NCI-H2081 treated with DMSO at 0.1 percent for 48 hours (cell line): ENCODE results near the gene SHISA9.
"Not testable (repeated sequence)": the region's sequence is repeated elsewhere in the genome, so short reads cannot be mapped to it uniquely, and the experiment has no call there.

Source experiments
- DNase-seq: peaks from one replicate; lab custom pipeline; 2025; lab: John Stamatoyannopoulos, UW

Gene SHISA9

GRCh38 chr16:12901597-12902461 lies at the start of gene SHISA9:
Gene SHISA9, plus strand, starts transcription at chr16:12901598.
- no peak for DNase-seq

- no peak for DNase-seq
These were observed 47.4 kb upstream of the SHISA9 start for GRCh38 chr16:12853972-12854371.

GRCh38 chr16:12857435-12857834 lies 44.0 kb upstream of the SHISA9 start:
- not testable (repeated sequence) for DNase-seq

- no peak for DNase-seq
These were observed 39.1 kb upstream of the SHISA9 start for GRCh38 chr16:12862327-12862726.

- DNase-seq, result no peak
These were observed 38.5 kb upstream of the SHISA9 start for GRCh38 chr16:12862941-12863340.

GRCh38 chr16:12866981-12867551 lies 34.3 kb upstream of the SHISA9 start:
- DNase-seq, result no peak

DNA sequence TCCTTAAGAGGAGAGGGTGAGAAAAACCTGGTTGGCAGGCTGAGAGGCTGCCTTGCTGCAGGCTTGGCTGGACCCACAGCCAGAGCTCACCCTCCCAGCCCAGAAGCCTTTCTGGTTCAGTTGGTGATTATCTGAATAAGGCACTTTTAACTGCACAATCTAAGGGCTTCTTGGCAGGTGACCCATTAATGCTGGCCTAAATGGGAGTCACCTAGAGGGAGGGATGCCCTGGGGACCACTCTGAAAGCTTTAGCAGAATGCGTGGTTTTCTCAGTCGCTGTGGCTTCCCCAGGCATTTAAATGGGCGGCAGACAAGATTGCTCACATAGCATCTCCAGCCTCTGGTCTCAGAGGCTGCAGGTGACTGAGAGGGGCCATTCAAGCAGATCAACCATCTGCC lies 33.2 kb upstream of the SHISA9 start:
- DNase-seq, result no peak

DNA sequence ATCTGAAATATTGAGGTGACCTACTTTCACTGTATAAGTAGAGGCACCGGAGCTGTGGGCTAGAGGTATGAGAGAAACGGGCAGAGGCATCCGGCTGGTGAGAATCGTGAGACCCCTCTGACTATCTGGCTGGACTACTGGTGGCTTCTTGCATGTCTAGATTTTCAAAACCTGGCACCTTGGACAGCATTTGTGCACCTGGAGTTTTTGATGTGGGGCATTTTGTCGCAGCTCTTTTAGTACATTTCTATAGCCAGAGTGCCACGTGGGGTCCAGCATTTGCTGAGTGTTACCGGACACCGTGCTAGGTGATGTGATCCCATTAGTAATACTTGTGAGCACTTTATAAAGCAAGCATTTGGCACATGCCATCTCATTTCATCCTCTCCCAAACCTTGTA lies 32.6 kb upstream of the SHISA9 start:
- no peak for DNase-seq

GRCh38 chr16:12869698-12870427 lies 31.5 kb upstream of the SHISA9 start:
- no peak for DNase-seq

DNA sequence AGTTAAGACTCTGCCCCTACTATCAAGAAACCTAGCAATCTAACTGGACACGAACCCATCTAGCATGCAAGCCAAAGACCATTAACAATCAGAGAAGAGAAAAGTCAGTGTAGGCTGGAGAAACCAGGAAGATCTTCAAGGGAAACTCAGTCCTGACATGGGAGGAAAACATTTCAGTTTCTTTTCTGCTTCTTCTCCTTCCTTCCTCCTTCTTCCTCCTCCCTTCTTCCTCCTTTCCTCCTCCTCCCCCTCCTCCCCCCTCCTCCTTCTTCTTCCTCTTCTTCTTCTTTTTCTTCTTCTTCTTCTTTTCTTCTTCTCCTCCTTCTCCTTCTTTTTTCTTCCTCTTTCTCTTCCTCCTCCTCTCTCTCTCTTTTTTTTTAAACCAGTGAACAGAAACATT lies 29.6 kb upstream of the SHISA9 start:
- DNase-seq, result no peak

GRCh38 chr16:12874186-12874585 lies 27.2 kb upstream of the SHISA9 start:
- no peak for DNase-seq

DNA sequence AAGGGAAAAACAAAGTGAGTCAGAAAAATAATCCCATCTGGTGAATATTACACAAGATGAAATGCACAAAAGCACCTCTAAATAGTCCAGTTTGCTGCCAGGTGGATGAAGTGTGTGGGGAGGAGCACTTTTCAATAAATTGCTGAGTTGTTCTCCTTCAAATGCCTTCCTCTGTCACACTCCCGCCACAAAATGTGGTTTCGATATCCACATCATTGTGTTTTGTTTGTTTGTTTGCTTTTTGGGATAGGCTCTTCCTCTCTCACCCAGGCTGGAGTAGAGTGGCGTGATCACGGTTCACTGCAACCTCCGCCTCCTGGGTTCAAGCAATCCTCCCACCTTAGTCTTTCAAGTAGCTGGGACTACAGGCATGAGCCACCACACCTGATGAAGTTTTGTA lies 24.6 kb upstream of the SHISA9 start:
- DNase-seq, result no peak

DNA sequence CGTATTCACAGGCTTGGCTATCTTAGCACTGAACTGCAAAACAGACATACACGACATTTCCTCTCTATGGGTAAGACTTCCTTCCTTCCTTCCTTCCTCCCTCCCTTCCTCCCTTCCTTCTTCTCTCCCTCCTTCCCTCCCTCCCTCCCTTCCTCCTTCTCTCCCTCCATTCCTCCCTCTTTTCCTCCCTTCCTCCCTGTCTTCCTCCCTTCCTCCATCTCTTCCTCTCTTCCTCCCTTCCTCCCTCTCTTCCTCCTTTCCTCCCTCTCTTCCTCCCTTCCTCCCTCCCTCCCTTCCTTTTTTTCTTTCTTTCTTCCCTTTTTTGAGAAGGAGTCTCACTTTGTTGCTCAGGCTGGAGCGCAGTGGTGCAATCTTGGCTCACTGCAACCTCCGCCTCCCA lies 22.4 kb upstream of the SHISA9 start:
- DNase-seq, result no peak

DNA sequence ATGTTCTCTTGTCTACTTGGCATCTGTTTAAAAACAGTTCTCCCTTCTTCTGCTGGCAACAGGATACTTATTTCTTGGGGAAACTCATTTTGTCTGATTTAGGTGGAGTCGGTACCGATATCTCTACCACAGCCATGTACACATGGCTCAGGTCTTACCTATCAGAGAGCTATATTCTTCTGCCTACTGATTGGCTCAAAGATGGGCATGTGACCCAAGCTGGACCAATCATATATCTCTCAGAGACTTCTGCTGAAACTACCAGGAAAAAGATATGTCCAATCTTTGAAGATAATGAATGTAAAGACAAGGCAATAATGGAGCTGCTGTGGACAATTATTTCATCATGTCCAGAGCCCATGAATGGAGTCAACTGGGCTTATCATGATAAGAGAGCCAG lies 21.6 kb upstream of the SHISA9 start:
- DNase-seq, result no peak

- no peak for DNase-seq
These were observed 20.2 kb upstream of the SHISA9 start for GRCh38 chr16:12881182-12881581.

DNA sequence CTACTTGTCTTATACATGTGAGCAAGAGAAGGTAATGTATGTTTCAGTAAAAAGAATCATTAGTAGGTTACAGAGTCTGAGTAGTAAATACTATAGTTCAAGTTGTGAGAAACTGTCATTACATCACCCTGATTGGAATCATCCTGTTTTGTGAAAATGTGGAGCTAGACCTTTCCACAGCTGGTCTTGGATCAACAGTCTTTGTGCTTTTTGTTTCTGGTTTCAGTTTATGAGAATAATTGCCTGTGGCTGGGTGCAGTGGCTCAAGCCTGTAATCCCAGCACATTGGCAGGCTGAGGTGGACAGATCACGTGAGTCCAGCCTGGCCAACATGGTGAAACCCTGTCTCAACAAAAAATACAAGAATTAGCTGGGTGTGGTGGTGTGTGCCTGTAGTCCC lies 19.7 kb upstream of the SHISA9 start:
- no peak for DNase-seq

GRCh38 chr16:12885742-12886141 lies 15.7 kb upstream of the SHISA9 start:
- no peak for DNase-seq

DNA sequence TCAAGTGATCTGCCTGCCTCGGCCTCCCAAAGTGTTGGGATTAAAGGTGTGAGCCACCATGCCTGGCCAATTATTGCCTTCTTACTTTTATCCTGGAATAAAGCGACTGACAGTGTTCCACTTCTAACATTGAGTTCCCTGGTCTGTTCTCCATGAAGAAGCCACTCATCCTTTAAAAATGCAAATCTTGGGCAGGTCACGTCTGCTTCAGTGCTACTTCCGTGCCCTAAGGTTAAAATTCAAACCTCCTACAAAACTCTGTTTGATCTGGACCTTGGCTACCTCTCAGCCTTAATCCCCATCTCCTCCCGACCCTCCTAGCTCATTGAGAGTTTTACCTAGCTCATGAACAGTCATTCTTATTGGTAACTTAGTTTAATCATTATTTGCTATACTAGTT lies 9.6 kb upstream of the SHISA9 start:
- DNase-seq, result no peak

GRCh38 chr16:12893050-12893750 lies 8.2 kb upstream of the SHISA9 start:
- DNase-seq, result no peak

DNA sequence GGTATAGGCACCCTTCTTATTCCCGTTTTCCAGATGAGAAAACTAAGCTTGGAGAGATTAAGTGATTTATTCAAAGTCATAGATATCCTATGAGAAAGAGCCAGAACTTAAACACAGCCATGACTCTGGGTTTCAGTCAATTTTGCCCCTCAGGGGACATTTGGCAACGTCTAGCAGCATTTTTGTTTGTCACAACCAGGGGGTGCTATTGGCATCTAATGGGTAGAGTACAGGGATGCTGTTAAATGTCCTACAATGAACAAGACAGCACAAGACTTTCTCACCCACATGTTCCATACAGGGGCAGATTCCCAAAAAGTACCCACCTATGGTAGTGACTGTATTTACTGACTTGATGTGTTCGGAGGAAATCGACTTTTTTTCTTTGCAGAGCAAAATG lies 4.8 kb upstream of the SHISA9 start:
- no peak for DNase-seq

DNA sequence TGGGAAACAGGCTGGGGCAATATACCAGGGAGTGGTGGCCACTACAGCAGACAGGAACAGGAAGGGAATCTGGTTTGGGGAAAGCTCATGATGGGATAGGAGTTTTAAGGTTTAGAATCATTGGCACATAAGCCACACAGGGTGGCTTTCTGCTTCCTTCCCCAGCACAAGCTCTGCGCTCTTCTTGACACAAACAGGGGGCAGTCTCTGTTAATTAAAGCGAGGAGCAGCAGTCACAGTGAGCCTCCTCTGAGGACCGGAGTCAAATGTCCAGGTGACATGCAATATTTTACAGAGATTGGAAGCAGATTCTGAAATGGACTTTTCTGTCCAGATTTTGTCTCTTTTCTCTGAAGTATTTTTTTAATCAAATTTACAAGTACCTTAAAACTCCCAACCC lies 2.8 kb upstream of the SHISA9 start:
- DNase-seq, result no peak

GRCh38 chr16:12899529-12900143 lies 1.8 kb upstream of the SHISA9 start:
- DNase-seq, result no peak
